Measurements from ENCODE around the gene ARMH1.

DNA sequence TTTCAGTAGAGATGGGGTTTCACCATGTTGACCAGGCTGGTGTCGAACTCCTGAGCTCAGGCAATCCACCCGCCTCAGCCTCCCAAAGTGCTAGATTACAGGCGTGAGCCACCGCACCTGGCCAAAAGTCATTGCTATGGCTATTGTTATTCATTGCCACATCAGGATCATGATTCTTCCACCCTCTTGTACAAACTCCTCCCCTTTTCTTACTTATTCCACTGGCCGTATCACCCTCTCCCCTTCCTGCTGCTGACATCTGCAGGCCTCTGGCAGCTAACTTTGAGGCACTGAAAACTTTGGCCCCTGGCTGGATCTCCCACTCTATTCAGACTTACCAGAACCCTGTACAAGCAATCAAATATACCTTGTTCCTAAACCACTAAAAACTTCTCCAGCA lies 11.1 kb upstream of the ARMH1 start:
- TF ChIP-seq, protein P1, sequence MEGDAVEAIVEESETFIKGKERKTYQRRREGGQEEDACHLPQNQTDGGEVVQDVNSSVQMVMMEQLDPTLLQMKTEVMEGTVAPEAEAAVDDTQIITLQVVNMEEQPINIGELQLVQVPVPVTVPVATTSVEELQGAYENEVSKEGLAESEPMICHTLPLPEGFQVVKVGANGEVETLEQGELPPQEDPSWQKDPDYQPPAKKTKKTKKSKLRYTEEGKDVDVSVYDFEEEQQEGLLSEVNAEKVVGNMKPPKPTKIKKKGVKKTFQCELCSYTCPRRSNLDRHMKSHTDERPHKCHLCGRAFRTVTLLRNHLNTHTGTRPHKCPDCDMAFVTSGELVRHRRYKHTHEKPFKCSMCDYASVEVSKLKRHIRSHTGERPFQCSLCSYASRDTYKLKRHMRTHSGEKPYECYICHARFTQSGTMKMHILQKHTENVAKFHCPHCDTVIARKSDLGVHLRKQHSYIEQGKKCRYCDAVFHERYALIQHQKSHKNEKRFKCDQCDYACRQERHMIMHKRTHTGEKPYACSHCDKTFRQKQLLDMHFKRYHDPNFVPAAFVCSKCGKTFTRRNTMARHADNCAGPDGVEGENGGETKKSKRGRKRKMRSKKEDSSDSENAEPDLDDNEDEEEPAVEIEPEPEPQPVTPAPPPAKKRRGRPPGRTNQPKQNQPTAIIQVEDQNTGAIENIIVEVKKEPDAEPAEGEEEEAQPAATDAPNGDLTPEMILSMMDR (IDR thresholded peaks at IDR 0.05), result no peak
- TF ChIP-seq POLR2AphosphoS5 (IDR thresholded peaks at IDR 0.05), result no peak

All from transverse colon (tissue), 4 donors.